ENCODE measurements around the gene EHD4. TPM values are rescaled to one million over a fixed set of nuclear protein-coding genes. Genes with fewer than 3 reads are reported as not detected.

EHD4 gene
- total RNA-seq, 4 donors from 2014 or later = 10.0 to 25.4 (median 20.3) TPM

DNA sequence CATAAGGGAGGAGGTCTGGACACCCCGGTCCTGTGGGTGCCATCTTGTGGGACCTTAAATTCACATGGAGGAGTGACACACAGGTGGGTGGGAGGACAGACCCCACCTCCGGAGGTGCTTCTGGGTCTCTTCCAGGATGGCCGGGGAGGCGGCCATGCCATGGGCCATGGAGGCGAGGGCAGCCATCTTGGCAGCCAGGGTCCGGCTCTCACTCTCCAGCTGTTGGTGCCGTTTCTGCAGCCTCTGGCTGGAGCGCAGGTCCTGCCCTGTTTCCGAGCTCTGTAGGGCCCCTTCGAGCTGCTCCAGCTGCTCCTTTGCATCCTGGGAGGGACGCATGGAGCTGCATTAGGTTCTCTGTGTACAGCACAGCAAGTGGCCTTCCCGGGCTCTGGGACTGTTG, 97.6 kb downstream of the EHD4 start:
- Histone ChIP-seq H3K36me3 (no peaks in the 10 kb centered on the region), H3K4me1 (no peaks in the 10 kb centered on the region), H3K9me3 (no peaks in the 10 kb centered on the region), H3K27ac (no peak overlapping the region), H3K4me3 (no peak overlapping the region), H3K27me3 (peaks cover 10% of the 10 kb centered on the region)
- 100% methylated on average over 1 to 3 of the region's 12 CpGs for WGBS, 2 donors (ENCODE audit: low coverage in 1 of 2)
- no peak for ATAC-seq
- TF ChIP-seq POLR2A (IDR thresholded peaks at IDR 0.05) (no peak), POLR2AphosphoS5 (IDR thresholded peaks at IDR 0.05) (no peak), EP300 (IDR thresholded peaks at IDR 0.05) (no peak)
- TF ChIP-seq, protein P1, sequence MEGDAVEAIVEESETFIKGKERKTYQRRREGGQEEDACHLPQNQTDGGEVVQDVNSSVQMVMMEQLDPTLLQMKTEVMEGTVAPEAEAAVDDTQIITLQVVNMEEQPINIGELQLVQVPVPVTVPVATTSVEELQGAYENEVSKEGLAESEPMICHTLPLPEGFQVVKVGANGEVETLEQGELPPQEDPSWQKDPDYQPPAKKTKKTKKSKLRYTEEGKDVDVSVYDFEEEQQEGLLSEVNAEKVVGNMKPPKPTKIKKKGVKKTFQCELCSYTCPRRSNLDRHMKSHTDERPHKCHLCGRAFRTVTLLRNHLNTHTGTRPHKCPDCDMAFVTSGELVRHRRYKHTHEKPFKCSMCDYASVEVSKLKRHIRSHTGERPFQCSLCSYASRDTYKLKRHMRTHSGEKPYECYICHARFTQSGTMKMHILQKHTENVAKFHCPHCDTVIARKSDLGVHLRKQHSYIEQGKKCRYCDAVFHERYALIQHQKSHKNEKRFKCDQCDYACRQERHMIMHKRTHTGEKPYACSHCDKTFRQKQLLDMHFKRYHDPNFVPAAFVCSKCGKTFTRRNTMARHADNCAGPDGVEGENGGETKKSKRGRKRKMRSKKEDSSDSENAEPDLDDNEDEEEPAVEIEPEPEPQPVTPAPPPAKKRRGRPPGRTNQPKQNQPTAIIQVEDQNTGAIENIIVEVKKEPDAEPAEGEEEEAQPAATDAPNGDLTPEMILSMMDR (IDR thresholded peaks at IDR 0.05) = no peak

DNA sequence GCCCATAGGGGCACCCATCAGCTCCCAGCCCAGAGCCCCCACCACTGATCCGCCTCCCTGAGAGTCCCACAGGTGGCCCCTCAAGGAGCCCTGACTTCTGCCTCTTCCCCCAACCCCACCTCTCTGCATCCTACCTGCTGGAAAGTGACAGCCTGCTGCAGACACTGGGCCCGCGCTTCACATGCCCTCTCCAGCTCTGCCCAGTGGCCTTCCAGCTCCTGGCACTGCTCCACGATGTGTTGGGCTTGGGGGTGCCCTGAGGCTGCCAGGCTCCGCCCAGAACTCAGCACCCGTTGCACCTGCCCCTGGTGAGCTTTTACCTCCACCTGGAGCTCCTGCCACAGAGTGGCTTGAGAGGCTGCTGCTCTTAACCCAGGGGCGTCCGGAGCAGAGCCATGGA, 98.6 kb downstream of the EHD4 start:
- Histone ChIP-seq H3K27me3 (no peaks in the 10 kb centered on the region), H3K4me3 (no peak overlapping the region), H3K9me3 (no peaks in the 10 kb centered on the region), H3K36me3 (no peaks in the 10 kb centered on the region), H3K4me1 (no peaks in the 10 kb centered on the region), H3K27ac (no peak overlapping the region)
- ATAC-seq = no peak
- WGBS, 2 donors (ENCODE audit: low coverage in 1 of 2) = no CpG with 5 or more reads among the region's 8 CpGs
- TF ChIP-seq POLR2A (IDR thresholded peaks at IDR 0.05) (no peak), EP300 (IDR thresholded peaks at IDR 0.05) (no peak), POLR2AphosphoS5 (IDR thresholded peaks at IDR 0.05) (no peak)
- TF ChIP-seq, protein P1 (IDR thresholded peaks at IDR 0.05) = no peak

DNA sequence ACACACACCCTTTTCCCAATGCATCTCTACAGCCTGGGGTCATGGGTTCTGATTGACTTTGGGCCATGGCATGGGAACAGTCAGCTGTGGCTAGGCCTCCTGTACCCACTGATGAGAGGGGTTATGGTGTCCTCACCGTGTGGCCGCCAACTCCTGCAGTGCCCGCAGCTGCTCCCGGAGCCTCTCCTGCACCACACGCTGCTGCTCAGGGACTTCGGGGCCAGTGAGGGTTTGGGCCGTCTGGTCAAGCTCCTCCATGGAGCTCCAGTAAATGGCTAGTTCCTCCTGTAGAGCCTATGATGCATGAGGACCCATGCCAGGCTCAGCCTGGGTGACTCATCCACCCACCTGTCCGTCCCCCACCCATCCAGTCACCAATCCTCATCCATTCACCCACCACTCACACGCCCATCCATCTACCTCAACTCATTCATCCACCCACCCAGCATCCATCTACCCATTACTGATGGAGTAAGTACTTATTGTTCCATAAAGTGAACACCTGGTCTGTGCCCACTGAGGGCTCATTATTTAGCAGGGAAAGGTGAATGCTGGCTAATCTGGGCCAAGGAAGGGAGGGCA, 100.1 kb downstream of the EHD4 start:
- Histone ChIP-seq H3K27ac (no peak overlapping the region), H3K36me3 (no peaks in the 10 kb centered on the region), H3K27me3 (no peaks in the 10 kb centered on the region), H3K4me3 (no peak overlapping the region), H3K4me1 (no peaks in the 10 kb centered on the region), H3K9me3 (no peaks in the 10 kb centered on the region)
- no peak for ATAC-seq
- 70 to 92% methylated on average over 2 to 3 of the region's 9 CpGs for WGBS, 2 donors (ENCODE audit: low coverage in 1 of 2)
- TF ChIP-seq POLR2A (IDR thresholded peaks at IDR 0.05) (no peak), POLR2AphosphoS5 (IDR thresholded peaks at IDR 0.05) (no peak), EP300 (IDR thresholded peaks at IDR 0.05) (no peak)
- TF ChIP-seq, protein P1 (IDR thresholded peaks at IDR 0.05) = no peak

GRCh38 chr15:41871175-41871905, 101.0 kb downstream of the EHD4 start:
- no peak overlapping the region for H3K27ac ChIP-seq
- H3K4me1 ChIP-seq = no peaks in the 10 kb centered on the region
- no peak for TF ChIP-seq POLR2AphosphoS5 (IDR thresholded peaks at IDR 0.05)
- TF ChIP-seq POLR2A (IDR thresholded peaks at IDR 0.05) = no peak
- TF ChIP-seq, protein P1 (IDR thresholded peaks at IDR 0.05) = no peak
- TF ChIP-seq EP300 (IDR thresholded peaks at IDR 0.05) = no peak
- no peaks in the 10 kb centered on the region for H3K27me3 ChIP-seq
- no peaks in the 10 kb centered on the region for H3K36me3 ChIP-seq
- no peaks in the 10 kb centered on the region for H3K9me3 ChIP-seq
- no peak for ATAC-seq
- 100% methylated on average over 1 of the region's 19 CpGs; no CpG with 5 or more reads in 1 of the 2 donors for WGBS, 2 donors (ENCODE audit: low coverage in 1 of 2)
- no peak overlapping the region for H3K4me3 ChIP-seq

DNA sequence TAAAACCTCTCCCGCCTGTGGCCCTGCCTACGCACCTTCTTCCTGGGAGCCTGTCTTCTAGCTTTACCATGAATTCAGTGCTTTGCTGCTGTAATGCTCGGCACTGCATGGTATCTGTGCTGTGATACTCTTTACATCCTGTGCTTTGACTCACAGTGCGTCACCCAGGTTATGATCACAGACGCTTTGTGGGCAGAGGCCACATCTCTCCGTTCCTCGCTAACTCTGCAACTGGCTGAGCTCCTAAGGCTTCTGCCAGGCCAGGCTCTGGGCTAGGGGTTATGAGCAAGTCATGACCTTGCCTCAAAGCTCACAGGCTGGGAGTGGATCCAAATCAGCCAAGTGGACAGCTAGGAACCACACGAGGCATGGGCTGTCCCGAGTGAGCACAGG, 101.7 kb downstream of the EHD4 start:
- H3K9me3 ChIP-seq = no peaks in the 10 kb centered on the region
- no peaks in the 10 kb centered on the region for H3K27me3 ChIP-seq
- no peaks in the 10 kb centered on the region for H3K4me1 ChIP-seq
- no peak overlapping the region for H3K27ac ChIP-seq
- ATAC-seq = no peak
- no peak for TF ChIP-seq POLR2A (IDR thresholded peaks at IDR 0.05)
- TF ChIP-seq EP300 (IDR thresholded peaks at IDR 0.05) = no peak
- TF ChIP-seq, protein P1 (IDR thresholded peaks at IDR 0.05) = no peak
- no peak for TF ChIP-seq POLR2AphosphoS5 (IDR thresholded peaks at IDR 0.05)
- no peak overlapping the region for H3K4me3 ChIP-seq
- WGBS, 2 donors (ENCODE audit: low coverage in 1 of 2) = 67 to 80% methylated on average over 1 to 2 of the region's 9 CpGs
- H3K36me3 ChIP-seq = no peaks in the 10 kb centered on the region

All from gastroesophageal sphincter (tissue), 4 donors.